Neural cell (in vitro differentiated cells): ENCODE data around the gene CAPSL. TPM values are rescaled to one million over a fixed set of nuclear protein-coding genes. Genes with fewer than 3 reads are reported as not detected.

Experiments used
- H2AFZ ChIP-seq: fragments of 200-600, 300-800 bp; sonication (generic), shearing (Covaris generic); 2 replicates; pipeline ENCODE4 v1.6.0; 2014; ENCODE audit warnings: low read depth, mild to moderate bottlenecking, antibody characterized with exemption, low read length, moderate library complexity
- H3F3A ChIP-seq: fragments of 200-600 bp; shearing (Covaris generic); 2 replicates; pipeline ENCODE4 v1.6.1; 2016; ENCODE audit warnings: mild to moderate bottlenecking, moderate library complexity, mixed read lengths, antibody characterized with exemption, low read length; ENCODE audit not compliant: insufficient read depth, poor library complexity, severe bottlenecking
- H3K27ac ChIP-seq: fragments of 200-600, 300-800 bp; sonication (generic), shearing (Covaris generic); 2 replicates; pipeline ENCODE4 v1.5.1; 2014; ENCODE audit warnings: mild to moderate bottlenecking, low read length, moderate library complexity
- H3K27me3 ChIP-seq: fragments of 300-800, 200-600 bp; sonication (generic), shearing (Covaris generic); 2 replicates; pipeline ENCODE4 v1.6.0; 2014; ENCODE audit warnings: mild to moderate bottlenecking, low read depth, low read length, moderate library complexity; ENCODE audit not compliant: insufficient read depth
- H3K36me3 ChIP-seq: fragments of 300-800, 200-600 bp; sonication (generic), shearing (Covaris generic); 2 replicates; pipeline ENCODE4 v1.5.1; 2014; ENCODE audit warnings: mild to moderate bottlenecking, antibody characterized with exemption, low read length, moderate library complexity; ENCODE audit not compliant: insufficient read depth
- H3K4me2 ChIP-seq: fragments of 300-800, 200-600 bp; sonication (generic), shearing (Covaris generic); 2 replicates; pipeline ENCODE4 v1.6.0; 2014; ENCODE audit warnings: mild to moderate bottlenecking, low read length
- H3K4me3 ChIP-seq: fragments of 300-800, 200-600 bp; sonication (generic), shearing (Covaris generic); 2 replicates; pipeline ENCODE4 v1.5.1; 2014; ENCODE audit warnings: mild to moderate bottlenecking, low read length, moderate library complexity
- H3K79me2 ChIP-seq: fragments of 200-600 bp; shearing (Covaris generic); replicated peaks from 2 replicates; pipeline ENCODE4 v1.6.0; 2014; ENCODE audit warnings: mild to moderate bottlenecking, low read length, moderate library complexity; ENCODE audit not compliant: insufficient read depth
- H3K9ac ChIP-seq: fragments of 300-800, 200-600 bp; sonication (generic), shearing (Covaris generic); 2 replicates; pipeline ENCODE4 v1.6.1; 2016; ENCODE audit warnings: mild to moderate bottlenecking, low read length, mixed read lengths
- H3K9me2 ChIP-seq: fragments of 200-600 bp; shearing (Covaris generic); 2 replicates; pipeline ENCODE4 v1.6.1; 2016; ENCODE audit warnings: mild to moderate bottlenecking, low read length, mixed read lengths; ENCODE audit not compliant: insufficient read depth
- H3K9me3 ChIP-seq: fragments of 200-600, 300-800 bp; sonication (generic), shearing (Covaris generic); 2 replicates; pipeline ENCODE4 v1.6.1; 2016; ENCODE audit warnings: mild to moderate bottlenecking, mixed run types, low read length, moderate library complexity, mixed read lengths
- H4K20me1 ChIP-seq: fragments of 200-600 bp; shearing (Covaris generic); 2 replicates; pipeline ENCODE4 v1.6.1; 2016; ENCODE audit warnings: mild to moderate bottlenecking, mixed run types; ENCODE audit not compliant: insufficient read depth
- CTCF ChIP-seq: fragments of 450-650 bp; IDR thresholded peaks from 2 replicates; pipeline ENCODE4 v1.5.1; 2014; ENCODE audit warnings: antibody characterized with exemption, mild to moderate bottlenecking, moderate library complexity; ENCODE audit not compliant: poor library complexity, severe bottlenecking
- EP300 ChIP-seq: fragments of 450-650 bp; conservative IDR thresholded peaks from 2 replicates; pipeline ENCODE4 v1.6.1; 2014; ENCODE audit warnings: antibody characterized with exemption, mild to moderate bottlenecking, moderate library complexity; ENCODE audit not compliant: poor library complexity, severe bottlenecking
- EZH2 ChIP-seq: fragments of 200-600, 300-800 bp; shearing (Covaris generic), sonication (generic); IDR thresholded peaks from 2 replicates; pipeline ENCODE4 v1.6.1; 2014; ENCODE audit warnings: antibody characterized with exemption, low read length, borderline replicate concordance, mild to moderate bottlenecking; ENCODE audit not compliant: insufficient read depth, poor library complexity, severe bottlenecking
- MXI1 ChIP-seq: fragments of 450-650 bp; conservative IDR thresholded peaks from 2 replicates; pipeline ENCODE4 v1.6.1; 2014; ENCODE audit warnings: antibody characterized with exemption, mild to moderate bottlenecking; ENCODE audit not compliant: poor library complexity, severe bottlenecking
- POLR2AphosphoS5 ChIP-seq: IDR thresholded peaks from 2 replicates; pipeline ENCODE4 v1.6.1; 2012
- RAD21 ChIP-seq: fragments of 450-650 bp; conservative IDR thresholded peaks from 2 replicates; pipeline ENCODE4 v1.6.1; 2014; ENCODE audit warnings: antibody characterized with exemption, mild to moderate bottlenecking, moderate library complexity
- REST ChIP-seq: IDR thresholded peaks from 2 replicates; pipeline ENCODE4 v1.6.1; 2012; ENCODE audit warnings: borderline replicate concordance
- SMC3 ChIP-seq: fragments of 450-650 bp; conservative IDR thresholded peaks from 2 replicates; pipeline ENCODE4 v1.6.1; 2014; ENCODE audit warnings: antibody characterized with exemption, mild to moderate bottlenecking, moderate library complexity; ENCODE audit not compliant: poor library complexity
- TAF1 ChIP-seq: IDR thresholded peaks from 2 replicates; pipeline ENCODE4 v1.6.1; 2012; ENCODE audit warnings: low read depth
- polyA plus RNA-seq: library from polyadenylated mRNA; depleted of rRNA; stranded (reverse); fragments of >200 nt; gene quantifications from 2 replicates; pipeline ENCODE4 v1.2.3, GENCODE V29; 2014

Gene CAPSL
- polyA plus RNA-seq, 1 donor from 2014 or later: 2.3 TPM

- H3K9ac ChIP-seq: no peak overlapping the region
- H3K27ac ChIP-seq: no peak overlapping the region
- H3K4me2 ChIP-seq: no peak overlapping the region
- H3K79me2 ChIP-seq: no peaks in the 10 kb centered on the region
- TF ChIP-seq RAD21 (peak; percentile 96), EZH2 (no peak), REST (no peak), SMC3 (peak; percentile 97), POLR2AphosphoS5 (no peak), TAF1 (no peak), EP300 (no peak), CTCF (peak; percentile 93), MXI1 (peak; percentile 31)
- no peak overlapping the region for H2AFZ ChIP-seq
- H3K4me3 ChIP-seq: no peak overlapping the region
- H3K9me2 ChIP-seq: no peaks in the 10 kb centered on the region
- no peaks in the 10 kb centered on the region for H3K9me3 ChIP-seq
- no peaks in the 10 kb centered on the region for H3K36me3 ChIP-seq
- no peaks in the 10 kb centered on the region for H3K27me3 ChIP-seq
- no peaks in the 10 kb centered on the region for H3F3A ChIP-seq
- no peaks in the 10 kb centered on the region for H4K20me1 ChIP-seq
Measured at GRCh38 chr5:35924950-35925722, 13.3 kb downstream of the CAPSL start.

GRCh38 chr5:35924122-35924949, 14.1 kb downstream of the CAPSL start:
- H3F3A ChIP-seq: no peaks in the 10 kb centered on the region
- TF ChIP-seq CTCF (no peak), EP300 (no peak), SMC3 (no peak), REST (no peak), TAF1 (no peak), RAD21 (no peak), POLR2AphosphoS5 (no peak), EZH2 (no peak), MXI1 (no peak)
- no peaks in the 10 kb centered on the region for H3K79me2 ChIP-seq
- no peaks in the 10 kb centered on the region for H3K27me3 ChIP-seq
- no peak overlapping the region for H3K9ac ChIP-seq
- H2AFZ ChIP-seq: no peak overlapping the region
- H4K20me1 ChIP-seq: no peaks in the 10 kb centered on the region
- no peak overlapping the region for H3K27ac ChIP-seq
- no peaks in the 10 kb centered on the region for H3K9me3 ChIP-seq
- H3K9me2 ChIP-seq: no peaks in the 10 kb centered on the region
- H3K4me2 ChIP-seq: no peak overlapping the region
- no peaks in the 10 kb centered on the region for H3K36me3 ChIP-seq
- no peak overlapping the region for H3K4me3 ChIP-seq
